Left ventricle myocardium inferior (tissue), 1 donor: ENCODE results near the gene MMP17. TPM values are rescaled to one million over a fixed set of nuclear protein-coding genes. Genes with fewer than 3 reads are reported as not detected.
"Not testable (repeated sequence)": the region's sequence is repeated elsewhere in the genome, so short reads cannot be mapped to it uniquely, and the experiment has no call there.

Experiments
- DNase-seq: peaks from one replicate; pipeline ENCODE4 v3.0.0-alpha.2; 2020
- H3K27ac ChIP-seq: fragments of 200-600 bp; replicated peaks from 2 replicates; pipeline ENCODE4 v1.8.0; 2021
- H3K27me3 ChIP-seq: fragments of 200-600 bp; 2 replicates; pipeline ENCODE4 v1.8.0; 2021; ENCODE audit warnings: low read depth
- H3K36me3 ChIP-seq: fragments of 200-600 bp; 2 replicates; pipeline ENCODE4 v1.8.0; 2021
- H3K4me1 ChIP-seq: fragments of 200-600 bp; 2 replicates; pipeline ENCODE4 v1.8.0; 2021
- H3K4me3 ChIP-seq: fragments of 200-600 bp; 2 replicates; pipeline ENCODE4 v1.8.0; 2021; ENCODE audit warnings: mild to moderate bottlenecking, moderate library complexity
- H3K9me3 ChIP-seq: fragments of 200-600 bp; replicated peaks from 2 replicates; pipeline ENCODE4 v1.8.0; 2021
- intact Hi-C: fragments of 100-400 bp; cut with micrococcal nuclease; formaldehyde crosslinking; loops from one replicate; pipeline ENCODE4 v1.11.0; 2022
- total RNA-seq: library from RNA; stranded (reverse); fragmentation: NEBNext Ultra II Directional; extraction: Animal tissue kit (Norgen Biotek cat#: 25700); gene quantifications from one replicate; pipeline ENCODE4 v1.2.1, GENCODE V29; 2021
- TF ChIP-seq, protein P1 (sequence below): fragments of 200-600 bp; IDR thresholded peaks from 2 replicates; pipeline ENCODE4 v1.8.0; 2021; ENCODE audit warnings: antibody characterized with exemption, mild to moderate bottlenecking, borderline replicate concordance
- donor health status: DM: no; HTN: yes; CAD: no; lungs with severe emphysema.

Gene MMP17
- total RNA-seq, 1 donor from 2014 or later = 0.77 TPM

DNA sequence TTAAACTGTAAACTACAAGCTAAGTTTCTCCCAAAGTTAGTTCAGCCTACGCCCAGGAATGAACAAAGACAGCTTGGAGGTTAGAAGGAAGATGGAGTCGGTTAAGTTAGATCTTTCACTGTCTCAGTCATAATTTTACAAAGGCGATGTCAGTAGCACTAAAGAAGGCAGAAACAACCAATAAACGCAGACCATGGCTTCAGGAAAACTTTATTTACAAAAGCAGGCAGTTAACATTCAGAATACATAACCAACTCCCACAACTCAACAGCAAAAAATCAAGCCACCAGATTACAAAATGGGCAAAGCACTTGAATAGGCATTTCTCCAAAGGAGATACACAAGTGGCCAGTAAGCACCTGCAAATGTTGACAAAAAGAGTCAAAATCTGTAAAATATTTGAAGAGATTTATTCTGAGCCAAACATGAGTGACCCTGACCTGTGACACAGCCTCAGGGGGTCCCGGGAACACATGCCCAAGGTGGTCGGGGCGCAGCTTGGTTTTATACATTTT, 57.4 kb downstream of the MMP17 start:
- Histone ChIP-seq H3K27ac (no peak overlapping the region), H3K4me3 (no peak overlapping the region), H3K4me1 (no peaks in the 10 kb centered on the region), H3K36me3 (no peaks in the 10 kb centered on the region), H3K27me3 (no peaks in the 10 kb centered on the region), H3K9me3 (peaks cover 9% of the 10 kb centered on the region)
- DNase-seq = no peak
- TF ChIP-seq, protein P1, sequence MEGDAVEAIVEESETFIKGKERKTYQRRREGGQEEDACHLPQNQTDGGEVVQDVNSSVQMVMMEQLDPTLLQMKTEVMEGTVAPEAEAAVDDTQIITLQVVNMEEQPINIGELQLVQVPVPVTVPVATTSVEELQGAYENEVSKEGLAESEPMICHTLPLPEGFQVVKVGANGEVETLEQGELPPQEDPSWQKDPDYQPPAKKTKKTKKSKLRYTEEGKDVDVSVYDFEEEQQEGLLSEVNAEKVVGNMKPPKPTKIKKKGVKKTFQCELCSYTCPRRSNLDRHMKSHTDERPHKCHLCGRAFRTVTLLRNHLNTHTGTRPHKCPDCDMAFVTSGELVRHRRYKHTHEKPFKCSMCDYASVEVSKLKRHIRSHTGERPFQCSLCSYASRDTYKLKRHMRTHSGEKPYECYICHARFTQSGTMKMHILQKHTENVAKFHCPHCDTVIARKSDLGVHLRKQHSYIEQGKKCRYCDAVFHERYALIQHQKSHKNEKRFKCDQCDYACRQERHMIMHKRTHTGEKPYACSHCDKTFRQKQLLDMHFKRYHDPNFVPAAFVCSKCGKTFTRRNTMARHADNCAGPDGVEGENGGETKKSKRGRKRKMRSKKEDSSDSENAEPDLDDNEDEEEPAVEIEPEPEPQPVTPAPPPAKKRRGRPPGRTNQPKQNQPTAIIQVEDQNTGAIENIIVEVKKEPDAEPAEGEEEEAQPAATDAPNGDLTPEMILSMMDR = no peak
- intact Hi-C loops = no loop called here

DNA sequence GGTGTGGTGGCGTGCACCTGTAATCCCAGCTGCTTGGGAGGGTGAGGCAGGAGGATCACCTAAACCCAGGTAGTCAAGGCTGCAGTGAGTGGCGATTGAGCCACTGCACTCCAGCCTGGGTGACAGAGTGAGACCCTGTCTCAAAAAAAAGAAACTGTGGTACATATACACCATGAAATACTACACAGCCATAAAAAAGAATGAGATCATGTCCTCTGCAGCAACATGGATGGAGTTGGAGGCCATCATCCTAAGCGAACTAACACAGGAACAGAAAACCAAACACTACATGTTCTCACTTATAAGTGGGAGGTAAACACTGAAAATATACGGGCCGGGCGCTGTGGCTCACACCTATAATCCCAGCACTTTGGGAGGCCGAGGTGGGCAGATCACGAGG, 63.5 kb downstream of the MMP17 start:
- H3K36me3 ChIP-seq, H3K9me3 ChIP-seq, intact Hi-C loops, H3K4me3 ChIP-seq, H3K27ac ChIP-seq, H3K27me3 ChIP-seq, DNase-seq: not testable (repeated sequence)
- H3K4me1 ChIP-seq = peaks cover 21% of the 10 kb centered on the region

DNA sequence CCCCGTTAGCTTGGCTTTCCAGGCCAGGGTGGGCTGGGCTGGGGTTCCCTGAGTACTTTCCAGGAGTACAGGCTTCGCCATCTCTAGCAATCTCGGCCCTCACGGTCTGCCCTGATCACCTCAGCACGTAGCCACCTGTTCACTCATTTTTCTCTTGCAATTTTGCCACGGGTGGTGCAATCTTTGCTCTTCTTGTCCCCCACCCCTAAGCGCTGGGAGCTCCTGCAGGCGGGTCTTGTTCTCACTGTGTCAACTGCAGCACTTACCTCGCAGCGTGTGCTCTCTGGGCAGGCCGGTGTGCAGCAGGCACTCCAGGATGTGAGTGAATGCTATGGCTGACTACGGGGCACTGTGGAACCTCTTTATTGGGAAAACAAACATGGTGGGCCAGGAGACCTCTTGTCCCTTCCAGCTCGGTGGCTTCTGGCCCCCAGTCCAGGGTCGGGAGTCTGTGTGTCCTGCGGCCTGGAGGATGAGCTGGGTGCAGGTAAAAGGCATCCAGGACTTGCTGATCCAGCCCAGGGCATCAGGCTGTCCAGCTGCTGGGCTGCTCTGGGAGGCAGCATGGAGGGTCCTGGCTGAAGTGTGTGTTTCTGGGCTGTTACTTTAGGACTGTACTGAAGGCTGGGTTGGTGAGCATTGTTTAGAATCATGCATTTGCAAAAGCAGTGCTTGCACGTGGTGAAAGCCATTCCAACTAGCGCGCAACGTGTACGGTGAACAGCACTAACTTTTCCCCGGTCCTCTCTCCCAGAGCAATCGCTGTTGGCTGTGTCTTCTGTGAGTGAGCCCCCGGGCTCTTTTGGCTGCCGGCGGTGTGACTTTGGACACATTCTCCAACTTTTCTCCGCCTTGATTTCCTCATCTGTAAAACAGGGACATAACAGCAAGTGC, 64.8 kb downstream of the MMP17 start:
- H3K9me3 ChIP-seq = no peaks in the 10 kb centered on the region
- TF ChIP-seq, protein P1 = no peak
- H3K4me3 ChIP-seq = no peak overlapping the region
- no peak for DNase-seq
- intact Hi-C loops = no loop called here
- peak overlapping the region; percentile 99 for H3K27ac ChIP-seq
- H3K27me3 ChIP-seq = no peaks in the 10 kb centered on the region
- peaks cover 7% of the 10 kb centered on the region for H3K36me3 ChIP-seq
- peaks cover 33% of the 10 kb centered on the region for H3K4me1 ChIP-seq

DNA sequence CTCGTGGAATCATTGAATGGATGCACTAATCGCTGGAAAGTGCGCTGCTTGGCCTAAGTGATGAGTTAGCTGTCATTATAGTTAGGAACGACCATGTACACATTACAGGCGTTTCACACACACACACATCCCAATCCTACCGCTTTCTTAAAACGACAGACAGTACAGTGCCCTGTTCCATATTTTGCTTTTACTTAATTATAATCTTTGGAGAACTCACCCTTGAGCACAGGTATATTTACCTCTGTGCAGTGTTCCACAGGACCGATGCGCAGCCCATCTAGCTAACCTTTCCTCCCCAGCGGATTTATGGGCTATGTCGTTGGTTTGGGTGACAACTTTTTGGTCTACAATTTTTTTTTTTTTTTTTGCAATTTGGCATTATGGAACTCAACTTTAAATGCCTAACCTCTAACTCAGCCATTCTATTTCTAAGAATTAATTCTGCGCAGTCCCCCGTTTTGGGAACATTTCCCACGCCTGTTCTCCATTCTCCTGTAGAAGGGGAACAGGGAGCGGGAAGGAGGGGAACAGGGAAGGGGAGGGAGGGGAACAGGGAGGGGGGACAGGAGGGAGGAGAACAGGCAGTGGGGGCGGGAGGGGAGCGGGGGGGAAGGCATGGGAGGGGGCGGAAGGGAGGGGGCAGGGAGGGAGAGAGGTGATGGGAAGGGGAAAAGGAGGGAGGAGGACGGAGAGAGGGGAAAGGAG, 65.6 kb downstream of the MMP17 start:
- peak overlapping the region; percentile 99 for H3K27ac ChIP-seq
- H3K27me3 ChIP-seq = no peaks in the 10 kb centered on the region
- TF ChIP-seq, protein P1 = no peak
- DNase-seq = no peak
- no peaks in the 10 kb centered on the region for H3K9me3 ChIP-seq
- peak overlapping the region; percentile 79 for H3K4me3 ChIP-seq
- peaks cover 11% of the 10 kb centered on the region for H3K36me3 ChIP-seq
- intact Hi-C loops = no loop called here
- H3K4me1 ChIP-seq = peaks cover 40% of the 10 kb centered on the region

DNA sequence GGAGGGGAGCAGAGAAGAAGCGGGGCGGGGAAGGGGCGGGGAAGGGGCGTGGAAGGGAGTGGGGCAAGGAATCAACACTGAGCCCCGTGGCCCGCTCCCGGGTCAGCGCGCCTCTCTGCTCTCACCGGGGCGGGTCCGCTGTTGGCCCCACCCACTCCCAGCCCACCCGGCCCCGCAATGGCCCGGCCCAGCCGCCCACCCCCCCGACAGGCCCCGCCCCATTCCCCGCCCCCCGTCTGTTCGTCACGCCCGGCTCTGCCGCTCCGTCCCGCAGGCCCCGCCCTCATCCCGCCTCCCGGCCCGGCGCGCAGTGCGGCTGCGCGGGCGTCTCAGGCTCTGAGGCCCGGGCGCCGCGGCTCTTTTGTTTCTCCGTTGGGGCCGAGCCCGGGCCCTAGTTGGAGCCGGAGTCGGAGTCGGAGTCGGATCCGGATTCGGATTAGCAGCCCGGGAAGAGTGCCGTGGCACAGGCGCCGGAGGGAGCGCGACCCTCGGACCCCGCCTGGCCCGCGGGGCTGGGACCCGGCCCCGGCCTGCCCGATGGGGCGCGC, 66.2 kb downstream of the MMP17 start, which contains the start of gene ULK1:
ULK1 (plus strand) TSS at position 310 of the 548 bp plus-strand sequence. CDS start 380 bp downstream, outside the sequence.
- intact Hi-C loops = no loop called here
- H3K4me1 ChIP-seq = peaks cover 42% of the 10 kb centered on the region

More for the DNA sequence above, 66.2 kb downstream of the MMP17 start, which contains the start of gene ULK1:
- Histone ChIP-seq H3K36me3 (peaks cover 16% of the 10 kb centered on the region), H3K27ac (peak within 1 kb of the TSS; percentile 99), H3K4me3 (peak within 1 kb of the TSS; percentile 79), H3K27me3 (no peaks in the 10 kb centered on the region), H3K9me3 (no peaks in the 10 kb centered on the region)
- DNase-seq = peak; percentile 94
- TF ChIP-seq, protein P1 = no peak
